SK-N-MC (cell line): ENCODE measurements around the gene RNASE2.

Source experiments
- EZH2 ChIP-seq: fragments of 200-600 bp; sonication (generic); IDR thresholded peaks from one replicate; pipeline ENCODE4 v1.6.1; 2017; ENCODE audit warnings: antibody characterized with exemption
- POLR2AphosphoS5 ChIP-seq: IDR thresholded peaks from 2 replicates; pipeline ENCODE4 v1.6.1; 2012; ENCODE audit warnings: mild to moderate bottlenecking, low read depth, low read length, borderline replicate concordance

- no peak for TF ChIP-seq EZH2
- TF ChIP-seq POLR2AphosphoS5, result no peak
Measured at GRCh38 chr14:21001218-21001617, 45.9 kb downstream of the RNASE2 start.
